GM12892 (cell line): ENCODE data around the gene PKP4.

ENCODE experiments used
- POLR2A ChIP-seq: IDR thresholded peaks from 2 replicates; pipeline ENCODE4 v1.6.1; 2011; ENCODE audit warnings: low read depth, low read length, control low read depth
- TAF1 ChIP-seq: IDR thresholded peaks from 2 replicates; pipeline ENCODE4 v1.6.1; 2011; ENCODE audit warnings: low read depth, mild to moderate bottlenecking, control low read depth, low read length, borderline replicate concordance

- no peak for TF ChIP-seq TAF1
- no peak for TF ChIP-seq POLR2A
Observed at GRCh38 chr2:158460632-158461297, 4.0 kb downstream of the PKP4 start.
